ENCODE data around the gene ABAT.

The ABAT gene

GRCh38 chr16:8668113-8668512 is 6.3 kb upstream of the ABAT start:
- Histone ChIP-seq H3F3A (ENCODE audit: insufficient read depth, low read length) (no peaks in the 10 kb centered on the region), H3K27ac (ENCODE audit: low read length) (no peak overlapping the region), H2AFZ (ENCODE audit: low read length) (no peak overlapping the region), H3K4me3 (ENCODE audit: low read length) (no peak overlapping the region), H3K9ac (ENCODE audit: low read length) (no peak overlapping the region), H3K9me3 (replicated peaks; ENCODE audit: insufficient read depth, low read length) (no peaks in the 10 kb centered on the region), H3K4me1 (ENCODE audit: low read length) (no peaks in the 10 kb centered on the region), H3K36me3 (replicated peaks; ENCODE audit: insufficient read depth, low read length) (no peaks in the 10 kb centered on the region), H3K9me2 (replicated peaks; ENCODE audit: insufficient read depth, low read length) (no peaks in the 10 kb centered on the region), H3K79me2 (ENCODE audit: low read length) (no peaks in the 10 kb centered on the region), H4K20me1 (ENCODE audit: insufficient read depth, low read length) (no peaks in the 10 kb centered on the region), H3K27me3 (replicated peaks; ENCODE audit: insufficient read depth, low read length) (no peaks in the 10 kb centered on the region), H3K4me2 (ENCODE audit: low read depth, low read length) (no peak overlapping the region)
- no peak for DNase-seq
- TF ChIP-seq CTCF (IDR thresholded peaks at IDR 0.05; ENCODE audit: low read length) (no peak), EZH2 (optimal IDR thresholded peaks at IDR 0.05; ENCODE audit: low read depth, low read length) (no peak), EZH2phosphoT487 (IDR thresholded peaks at IDR 0.05; ENCODE audit: low read length) (no peak)

GRCh38 chr16:8669481-8669880 is 4.9 kb upstream of the ABAT start:
- no peaks in the 10 kb centered on the region for H3F3A ChIP-seq (ENCODE audit: insufficient read depth, low read length)
- no peak overlapping the region for H3K4me2 ChIP-seq (ENCODE audit: low read depth, low read length)
- no peaks in the 10 kb centered on the region for H3K9me3 ChIP-seq (replicated peaks; ENCODE audit: insufficient read depth, low read length)
- H2AFZ ChIP-seq (ENCODE audit: low read length): no peak overlapping the region
- H3K36me3 ChIP-seq (replicated peaks; ENCODE audit: insufficient read depth, low read length): no peaks in the 10 kb centered on the region
- H3K4me1 ChIP-seq (ENCODE audit: low read length): no peaks in the 10 kb centered on the region
- H4K20me1 ChIP-seq (ENCODE audit: insufficient read depth, low read length): no peaks in the 10 kb centered on the region
- no peak overlapping the region for H3K27ac ChIP-seq (ENCODE audit: low read length)
- DNase-seq: no peak
- no peaks in the 10 kb centered on the region for H3K9me2 ChIP-seq (replicated peaks; ENCODE audit: insufficient read depth, low read length)
- TF ChIP-seq CTCF (IDR thresholded peaks at IDR 0.05; ENCODE audit: low read length) (no peak), EZH2phosphoT487 (IDR thresholded peaks at IDR 0.05; ENCODE audit: low read length) (no peak), EZH2 (optimal IDR thresholded peaks at IDR 0.05; ENCODE audit: low read depth, low read length) (no peak)
- H3K79me2 ChIP-seq (ENCODE audit: low read length): no peaks in the 10 kb centered on the region
- H3K27me3 ChIP-seq (replicated peaks; ENCODE audit: insufficient read depth, low read length): no peaks in the 10 kb centered on the region
- H3K9ac ChIP-seq (ENCODE audit: low read length): no peak overlapping the region
- no peak overlapping the region for H3K4me3 ChIP-seq (ENCODE audit: low read length)

DNA sequence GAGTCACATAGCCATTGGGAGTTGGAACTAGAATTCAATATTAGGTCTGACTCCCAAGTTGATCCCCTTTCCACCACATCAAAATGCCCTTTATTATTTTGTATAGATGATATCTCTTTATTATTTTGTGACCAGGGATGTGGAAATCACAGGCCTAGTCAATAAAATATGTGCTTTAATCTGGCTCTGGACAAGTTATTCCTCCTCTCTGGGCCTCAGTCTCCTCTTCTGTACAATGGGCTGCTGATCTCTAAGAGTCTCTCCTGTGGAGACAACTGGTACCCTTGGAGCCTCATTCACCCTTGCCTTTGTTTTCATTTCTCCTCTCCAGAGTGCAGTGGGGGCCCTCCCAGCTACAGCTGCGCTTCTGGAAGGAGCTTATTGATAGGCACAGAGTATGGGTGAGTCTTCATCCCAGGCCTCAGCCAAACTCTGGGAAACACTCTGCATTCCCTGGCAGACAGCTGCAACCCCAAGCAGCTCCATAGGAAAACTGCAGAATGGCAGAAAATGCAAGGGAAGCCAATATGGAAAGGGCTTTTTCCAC is 4.3 kb upstream of the ABAT start:
- Histone ChIP-seq H3K9me3 (replicated peaks; ENCODE audit: insufficient read depth, low read length) (no peaks in the 10 kb centered on the region), H3F3A (ENCODE audit: insufficient read depth, low read length) (no peaks in the 10 kb centered on the region), H3K79me2 (ENCODE audit: low read length) (no peaks in the 10 kb centered on the region), H4K20me1 (ENCODE audit: insufficient read depth, low read length) (no peaks in the 10 kb centered on the region), H3K4me1 (ENCODE audit: low read length) (no peaks in the 10 kb centered on the region), H3K4me2 (ENCODE audit: low read depth, low read length) (no peak overlapping the region), H3K27ac (ENCODE audit: low read length) (no peak overlapping the region), H3K9ac (ENCODE audit: low read length) (no peak overlapping the region), H3K4me3 (ENCODE audit: low read length) (no peak overlapping the region), H2AFZ (ENCODE audit: low read length) (no peak overlapping the region), H3K36me3 (replicated peaks; ENCODE audit: insufficient read depth, low read length) (no peaks in the 10 kb centered on the region), H3K27me3 (replicated peaks; ENCODE audit: insufficient read depth, low read length) (no peaks in the 10 kb centered on the region), H3K9me2 (replicated peaks; ENCODE audit: insufficient read depth, low read length) (no peaks in the 10 kb centered on the region)
- no peak for TF ChIP-seq EZH2phosphoT487 (IDR thresholded peaks at IDR 0.05; ENCODE audit: low read length)
- TF ChIP-seq EZH2 (optimal IDR thresholded peaks at IDR 0.05; ENCODE audit: low read depth, low read length): no peak
- TF ChIP-seq CTCF (IDR thresholded peaks at IDR 0.05; ENCODE audit: low read length): no peak
- DNase-seq: no peak
